ENCODE results near the gene TMEM183A.
"Not testable (repeated sequence)": the region's sequence is repeated elsewhere in the genome, so short reads cannot be mapped to it uniquely, and the experiment has no call there.

GRCh38 chr1:202986120-202986519 is 21.1 kb upstream of the TMEM183A start:
- TF ChIP-seq CTCF (IDR thresholded peaks at IDR 0.05 in 4 of 5, conservative IDR thresholded peaks at IDR 0.05 in 1 of 5); POLR2A (IDR thresholded peaks at IDR 0.05): not testable (repeated sequence)
